Stimulated activated naive B cell treated with anti-CD40 and anti-IgM and Interleukin-4, amounts not matched to agents 10 μg/mL and 1 μg/mL and 100 μg/mL, for 72 hours (primary cell): Measurements from ENCODE around the gene RBFOX2.
"Not testable (repeated sequence)": the region's sequence is repeated elsewhere in the genome, so short reads cannot be mapped to it uniquely, and the experiment has no call there.

Experiments
- ATAC-seq, 2 donors: fragments of 150-1000 bp; cut with Tn5 transposase; replicated peaks; 2 replicates each; pipeline ENCODE4 v1.10.0; 2021; ENCODE audit warnings: moderate library complexity in 1 of 2
- DNase-seq: peaks from one replicate; pipeline ENCODE4 v3.0.0; 2021
- H3K27ac Mint-ChIP-seq: one replicate; pipeline ENCODE4 v1.8.0; 2022; ENCODE audit warnings: mild to moderate bottlenecking, mixed read lengths
- H3K27me3 Mint-ChIP-seq, 2 donors: one replicate each; pipeline ENCODE4 v1.8.0; 2022; ENCODE audit warnings: mixed read lengths in 2 of 2
- H3K36me3 Mint-ChIP-seq, 2 donors: one replicate each; pipeline ENCODE4 v1.8.0; 2022; ENCODE audit warnings: mixed read lengths in 2 of 2, mild to moderate bottlenecking in 1 of 2
- H3K4me1 Mint-ChIP-seq, 2 donors: one replicate each; pipeline ENCODE4 v1.8.0; 2022; ENCODE audit warnings: mixed read lengths in 2 of 2, mild to moderate bottlenecking in 1 of 2
- H3K4me3 Mint-ChIP-seq, 2 donors: one replicate each; pipeline ENCODE4 v1.8.0; 2022; ENCODE audit warnings: mild to moderate bottlenecking in 2 of 2, mixed read lengths in 2 of 2, moderate library complexity in 1 of 2
- H3K9me3 Mint-ChIP-seq, 2 donors: one replicate each; pipeline ENCODE4 v1.8.0; 2022; ENCODE audit warnings: mixed read lengths in 2 of 2, mild to moderate bottlenecking in 1 of 2

Gene RBFOX2

GRCh38 chr22:36055376-36056295, 27.0 kb upstream of the RBFOX2 start:
- H3K4me1 Mint-ChIP-seq, result no peaks in the 10 kb centered on the region
- ATAC-seq, result no peak
- DNase-seq, result no peak
- H3K36me3 Mint-ChIP-seq, result no peaks in the 10 kb centered on the region
- H3K27ac Mint-ChIP-seq, result no peak overlapping the region
- no peak overlapping the region for H3K4me3 Mint-ChIP-seq
- peaks cover 0 to 5% of the 10 kb centered on the region in 2 donors for H3K9me3 Mint-ChIP-seq
- H3K27me3 Mint-ChIP-seq, result peaks cover 34 to 40% of the 10 kb centered on the region in 2 donors

DNA sequence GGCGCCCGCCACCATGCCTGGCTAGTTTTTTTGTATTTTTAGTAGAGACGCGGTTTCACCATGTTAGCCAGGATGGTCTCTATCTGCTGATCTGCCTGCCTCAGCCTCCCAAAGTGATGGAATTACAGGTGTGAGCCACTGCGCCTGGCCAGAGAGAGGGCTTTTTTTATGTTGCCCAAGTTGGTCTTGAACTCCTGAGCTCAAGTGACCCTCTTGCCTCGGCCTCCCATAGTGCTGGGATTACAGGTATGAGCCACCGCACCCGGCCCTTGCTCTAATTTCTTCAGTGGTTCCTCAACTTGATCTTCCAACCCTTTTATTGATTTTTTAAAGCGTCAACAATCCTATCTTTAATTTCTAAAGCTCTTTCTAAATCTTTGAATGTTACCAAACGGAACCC, 25.8 kb upstream of the RBFOX2 start:
- not testable (repeated sequence) for ATAC-seq, H3K4me1 Mint-ChIP-seq, H3K36me3 Mint-ChIP-seq, DNase-seq, H3K27ac Mint-ChIP-seq, H3K9me3 Mint-ChIP-seq, H3K4me3 Mint-ChIP-seq
- H3K27me3 Mint-ChIP-seq, result peaks cover 34 to 40% of the 10 kb centered on the region in 2 donors

GRCh38 chr22:36053242-36054147, 24.9 kb upstream of the RBFOX2 start:
- no peaks in the 10 kb centered on the region for H3K36me3 Mint-ChIP-seq
- H3K4me3 Mint-ChIP-seq, result no peak overlapping the region
- ATAC-seq (no peak), DNase-seq (no peak)
- peaks cover 0 to 5% of the 10 kb centered on the region in 2 donors for H3K9me3 Mint-ChIP-seq
- no peaks in the 10 kb centered on the region for H3K4me1 Mint-ChIP-seq
- H3K27ac Mint-ChIP-seq, result no peak overlapping the region
- H3K27me3 Mint-ChIP-seq, result peaks cover 34 to 40% of the 10 kb centered on the region in 2 donors

DNA sequence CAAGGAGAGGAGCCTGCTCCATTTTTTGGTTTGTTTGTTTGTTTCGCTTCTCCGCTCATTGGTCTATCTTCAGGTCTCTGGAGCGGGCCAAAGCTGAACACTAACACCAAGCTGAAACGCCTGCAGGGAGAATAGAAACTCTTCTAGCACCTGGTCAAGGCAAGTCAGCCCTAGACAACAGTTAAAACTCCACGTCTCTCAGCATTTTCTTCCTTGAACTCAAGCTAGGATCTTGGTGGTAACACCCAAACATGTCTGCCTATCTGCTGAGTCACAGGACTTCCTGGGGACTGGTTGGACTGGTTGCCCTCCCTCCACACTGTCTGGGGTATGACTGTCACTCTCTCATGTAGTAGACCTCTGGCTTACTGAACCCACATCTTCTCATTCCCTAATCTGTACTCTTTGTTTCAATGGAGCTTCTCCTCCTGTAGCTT, 23.9 kb upstream of the RBFOX2 start:
- DNase-seq (no peak), ATAC-seq (peak in 1 of 2 donors; percentile 46)
- Mint-ChIP-seq H3K36me3 (no peaks in the 10 kb centered on the region), H3K9me3 (peaks cover 0 to 4% of the 10 kb centered on the region in 2 donors), H3K27ac (no peak overlapping the region), H3K27me3 (peaks cover 33 to 36% of the 10 kb centered on the region in 2 donors), H3K4me3 (no peak overlapping the region), H3K4me1 (no peaks in the 10 kb centered on the region)

DNA sequence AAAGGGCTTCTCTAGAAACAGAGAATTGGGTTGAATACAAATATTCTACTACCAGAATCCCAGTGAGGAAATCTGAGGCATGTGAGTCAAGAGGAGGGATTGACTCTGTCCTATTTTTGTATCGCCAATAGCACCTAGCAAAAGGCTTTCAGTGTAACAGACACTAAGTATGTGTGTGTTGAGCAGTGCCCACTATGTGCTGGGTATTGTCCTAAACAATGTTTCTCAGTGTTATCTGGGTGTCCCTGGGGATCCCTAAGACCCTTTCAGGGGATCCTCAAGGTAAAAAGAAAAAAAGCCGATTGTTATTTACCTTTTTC, 21.0 kb upstream of the RBFOX2 start:
- no peak overlapping the region for H3K4me3 Mint-ChIP-seq
- H3K36me3 Mint-ChIP-seq, result no peaks in the 10 kb centered on the region
- DNase-seq (no peak), ATAC-seq (no peak)
- H3K27me3 Mint-ChIP-seq, result peaks cover 15 to 22% of the 10 kb centered on the region in 2 donors
- no peak overlapping the region for H3K27ac Mint-ChIP-seq
- no peaks in the 10 kb centered on the region for H3K4me1 Mint-ChIP-seq
- no peaks in the 10 kb centered on the region for H3K9me3 Mint-ChIP-seq

GRCh38 chr22:36048911-36049677, 20.5 kb upstream of the RBFOX2 start:
- DNase-seq (no peak), ATAC-seq (no peak)
- Mint-ChIP-seq H3K4me3 (no peak overlapping the region), H3K4me1 (no peaks in the 10 kb centered on the region), H3K36me3 (no peaks in the 10 kb centered on the region), H3K9me3 (no peaks in the 10 kb centered on the region), H3K27ac (no peak overlapping the region), H3K27me3 (peaks cover 13 to 21% of the 10 kb centered on the region in 2 donors)

GRCh38 chr22:36044517-36044916, 15.9 kb upstream of the RBFOX2 start:
- H3K4me3 Mint-ChIP-seq, H3K36me3 Mint-ChIP-seq: not testable (repeated sequence)

GRCh38 chr22:36042240-36042639, 13.6 kb upstream of the RBFOX2 start:
- no peak overlapping the region for H3K4me3 Mint-ChIP-seq
- no peaks in the 10 kb centered on the region for H3K36me3 Mint-ChIP-seq
- ATAC-seq (no peak), DNase-seq (no peak)
- no peaks in the 10 kb centered on the region for H3K4me1 Mint-ChIP-seq
- peaks cover 0 to 3% of the 10 kb centered on the region in 2 donors for H3K9me3 Mint-ChIP-seq
- no peak overlapping the region for H3K27ac Mint-ChIP-seq
- peaks cover 39 to 50% of the 10 kb centered on the region in 2 donors for H3K27me3 Mint-ChIP-seq

More at GRCh38 chr22:36044517-36044916, 15.9 kb upstream of the RBFOX2 start:
- not testable (repeated sequence) for H3K4me1 Mint-ChIP-seq, DNase-seq, ATAC-seq, H3K27ac Mint-ChIP-seq, H3K9me3 Mint-ChIP-seq
- peaks cover 27 to 31% of the 10 kb centered on the region in 2 donors for H3K27me3 Mint-ChIP-seq

- Mint-ChIP-seq H3K4me1 (no peaks in the 10 kb centered on the region), H3K9me3 (peaks cover 0 to 3% of the 10 kb centered on the region in 2 donors), H3K27ac (no peak overlapping the region), H3K36me3 (no peaks in the 10 kb centered on the region), H3K27me3 (peaks cover 47 to 66% of the 10 kb centered on the region in 2 donors), H3K4me3 (no peak overlapping the region)
- DNase-seq (no peak), ATAC-seq (no peak)
Observed at GRCh38 chr22:36039125-36039524, 10.5 kb upstream of the RBFOX2 start.

- Mint-ChIP-seq H3K27me3 (peaks cover 56 to 77% of the 10 kb centered on the region in 2 donors), H3K9me3 (peaks cover 0 to 3% of the 10 kb centered on the region in 2 donors), H3K36me3 (no peaks in the 10 kb centered on the region), H3K4me1 (no peaks in the 10 kb centered on the region), H3K4me3 (no peak overlapping the region), H3K27ac (no peak overlapping the region)
- no peak for ATAC-seq
- DNase-seq, result no peak
Observed at GRCh38 chr22:36037102-36037758, 8.6 kb upstream of the RBFOX2 start.

GRCh38 chr22:36036167-36036624, 7.6 kb upstream of the RBFOX2 start:
- Mint-ChIP-seq H3K36me3 (no peaks in the 10 kb centered on the region), H3K4me3 (no peak overlapping the region), H3K9me3 (peaks cover 0 to 3% of the 10 kb centered on the region in 2 donors), H3K4me1 (no peaks in the 10 kb centered on the region), H3K27me3 (peaks cover 64 to 83% of the 10 kb centered on the region in 2 donors), H3K27ac (no peak overlapping the region)
- ATAC-seq (no peak), DNase-seq (no peak)

DNA sequence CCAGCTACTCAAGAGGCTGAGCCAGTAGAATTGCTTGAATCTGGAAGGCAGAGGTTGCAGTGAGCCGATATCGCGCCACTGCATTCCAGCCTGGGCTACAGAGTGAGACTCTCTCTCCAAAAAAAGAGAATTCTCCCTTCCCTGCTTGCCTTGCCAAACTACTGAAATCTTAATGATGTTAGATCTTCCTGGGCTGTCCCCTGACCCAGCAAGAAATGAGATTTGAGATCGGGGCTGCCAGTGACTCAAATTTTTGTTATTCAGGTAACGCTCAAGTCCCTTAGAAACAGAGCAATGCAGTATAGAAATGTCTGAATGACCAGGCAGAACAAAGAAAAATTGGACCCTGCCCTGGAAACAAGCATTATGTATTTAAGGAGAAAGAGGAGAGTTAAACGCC, 4.0 kb upstream of the RBFOX2 start:
- DNase-seq (no peak), ATAC-seq (no peak)
- H3K27ac Mint-ChIP-seq, result no peak overlapping the region
- no peaks in the 10 kb centered on the region for H3K36me3 Mint-ChIP-seq
- no peaks in the 10 kb centered on the region for H3K9me3 Mint-ChIP-seq
- H3K27me3 Mint-ChIP-seq, result peaks cover 56 to 75% of the 10 kb centered on the region in 2 donors
- no peak overlapping the region for H3K4me3 Mint-ChIP-seq
- H3K4me1 Mint-ChIP-seq, result peaks cover 8 to 14% of the 10 kb centered on the region in 2 donors

DNA sequence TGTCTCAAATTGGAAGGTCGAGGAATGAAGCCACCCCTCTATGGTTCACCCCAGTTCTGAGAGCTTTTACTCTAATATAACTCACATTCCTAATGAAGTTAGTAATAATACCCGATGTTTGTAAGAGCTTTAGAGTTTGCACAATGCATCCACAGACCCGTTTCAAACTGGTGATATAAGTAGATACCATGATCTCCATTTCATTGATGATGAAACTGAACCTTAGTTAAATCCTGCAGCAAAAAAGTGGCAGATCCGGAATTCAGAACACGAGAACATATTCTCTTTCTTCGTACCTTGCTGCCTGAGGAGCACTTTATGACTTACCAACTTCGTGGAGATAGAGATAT, 757 bp upstream of the RBFOX2 start:
- Mint-ChIP-seq H3K36me3 (no peaks in the 10 kb centered on the region), H3K4me1 (peaks cover 10 to 17% of the 10 kb centered on the region in 2 donors), H3K27me3 (peaks cover 53 to 76% of the 10 kb centered on the region in 2 donors), H3K4me3 (peak overlapping the region; percentile 82 to 85), H3K9me3 (no peaks in the 10 kb centered on the region), H3K27ac (no peak overlapping the region)
- ATAC-seq (no peak), DNase-seq (no peak)
